Sigmoid colon (tissue), 4 donors: ENCODE measurements around the gene SELENOV.

ENCODE experiments used
- CTCF ChIP-seq, 4 experiments: fragments of 450-650 bp in 3 of 4; fragments of 200-600 bp in 1 of 4; IDR thresholded peaks; one replicate each; pipeline ENCODE4 v1.5.1; 2016 to 2019; ENCODE audit warnings: antibody characterized with exemption in 4 of 4, mild to moderate bottlenecking in 3 of 4, moderate library complexity in 2 of 4
- POLR2A ChIP-seq, 2 donors: fragments of 450-650 bp; IDR thresholded peaks; one replicate each; pipeline ENCODE4 v1.6.1; 2016; ENCODE audit warnings: antibody characterized with exemption in 2 of 2, mild to moderate bottlenecking in 2 of 2, moderate library complexity in 2 of 2
- POLR2AphosphoS5 ChIP-seq, 4 donors: sonication (generic); formaldehyde crosslinking; IDR thresholded peaks; one replicate each; pipeline ENCODE4 v1.6.1; 2017; ENCODE audit warnings: antibody characterized with exemption in 4 of 4

DNA sequence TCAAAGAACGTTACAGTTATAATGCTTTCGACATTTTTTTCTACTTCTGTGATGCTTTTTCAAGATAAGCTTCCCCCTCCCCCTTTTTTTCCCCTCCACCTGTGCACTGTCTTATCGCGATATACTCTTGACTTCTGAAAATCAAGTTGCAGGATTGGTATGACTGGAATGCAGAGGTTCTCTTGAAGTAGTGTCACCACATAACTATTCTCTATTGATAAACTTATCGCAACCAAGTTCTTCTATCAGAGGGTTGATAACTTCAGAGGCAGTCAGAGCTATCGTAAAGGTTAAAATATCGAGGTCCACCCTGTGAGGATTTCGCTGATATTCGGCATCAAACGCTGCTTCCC is 24.2 kb downstream of the SELENOV start:
- TF ChIP-seq CTCF (IDR thresholded peaks at IDR 0.05), result no peak
- TF ChIP-seq POLR2AphosphoS5 (IDR thresholded peaks at IDR 0.05), result no peak
- TF ChIP-seq POLR2A (IDR thresholded peaks at IDR 0.05), result no peak
